ENCODE data around the gene PTPN3. TPM values are rescaled to one million over a fixed set of nuclear protein-coding genes. Genes with fewer than 3 reads are reported as not detected.
"Not testable (repeated sequence)": the region's sequence is repeated elsewhere in the genome, so short reads cannot be mapped to it uniquely, and the experiment has no call there.

The PTPN3 gene, protein sequence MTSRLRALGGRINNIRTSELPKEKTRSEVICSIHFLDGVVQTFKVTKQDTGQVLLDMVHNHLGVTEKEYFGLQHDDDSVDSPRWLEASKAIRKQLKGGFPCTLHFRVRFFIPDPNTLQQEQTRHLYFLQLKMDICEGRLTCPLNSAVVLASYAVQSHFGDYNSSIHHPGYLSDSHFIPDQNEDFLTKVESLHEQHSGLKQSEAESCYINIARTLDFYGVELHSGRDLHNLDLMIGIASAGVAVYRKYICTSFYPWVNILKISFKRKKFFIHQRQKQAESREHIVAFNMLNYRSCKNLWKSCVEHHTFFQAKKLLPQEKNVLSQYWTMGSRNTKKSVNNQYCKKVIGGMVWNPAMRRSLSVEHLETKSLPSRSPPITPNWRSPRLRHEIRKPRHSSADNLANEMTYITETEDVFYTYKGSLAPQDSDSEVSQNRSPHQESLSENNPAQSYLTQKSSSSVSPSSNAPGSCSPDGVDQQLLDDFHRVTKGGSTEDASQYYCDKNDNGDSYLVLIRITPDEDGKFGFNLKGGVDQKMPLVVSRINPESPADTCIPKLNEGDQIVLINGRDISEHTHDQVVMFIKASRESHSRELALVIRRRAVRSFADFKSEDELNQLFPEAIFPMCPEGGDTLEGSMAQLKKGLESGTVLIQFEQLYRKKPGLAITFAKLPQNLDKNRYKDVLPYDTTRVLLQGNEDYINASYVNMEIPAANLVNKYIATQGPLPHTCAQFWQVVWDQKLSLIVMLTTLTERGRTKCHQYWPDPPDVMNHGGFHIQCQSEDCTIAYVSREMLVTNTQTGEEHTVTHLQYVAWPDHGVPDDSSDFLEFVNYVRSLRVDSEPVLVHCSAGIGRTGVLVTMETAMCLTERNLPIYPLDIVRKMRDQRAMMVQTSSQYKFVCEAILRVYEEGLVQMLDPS
- total RNA-seq (not detected), polyA plus RNA-seq (not detected), total RNA-seq (0 to 0.67 (median 0) reads per million in 6 experiments)

- Mint-ChIP-seq H3K9me3 (peaks cover 0 to 7% (median 0%) of the 10 kb centered on the region in 9 donors), H3K4me1 (peaks cover 0 to 9% (median 6%) of the 10 kb centered on the region in 4 donors), H3K4me3 (peak within 1 kb of the TSS in 3 of 10 donors; percentile 17 to 67 (median 53)), H3K27me3 (peaks cover 40 to 79% (median 51%) of the 10 kb centered on the region in 5 donors), H3K36me3 (peaks cover 0 to 6% (median 0%) of the 10 kb centered on the region in 3 donors), H3K27ac (peak within 1 kb of the TSS in 1 of 10 donors; percentile 60)
- DNase-seq (no peak), ATAC-seq (no peak)
- POLR2A ChIA-PET = no interaction called here
Observed at GRCh38 chr9:109498195-109499092, at the start of gene PTPN3. Gene PTPN3 (minus strand): TSS chr9:109498307. CDS start chr9:109463434, 34,873 bp downstream.

DNA sequence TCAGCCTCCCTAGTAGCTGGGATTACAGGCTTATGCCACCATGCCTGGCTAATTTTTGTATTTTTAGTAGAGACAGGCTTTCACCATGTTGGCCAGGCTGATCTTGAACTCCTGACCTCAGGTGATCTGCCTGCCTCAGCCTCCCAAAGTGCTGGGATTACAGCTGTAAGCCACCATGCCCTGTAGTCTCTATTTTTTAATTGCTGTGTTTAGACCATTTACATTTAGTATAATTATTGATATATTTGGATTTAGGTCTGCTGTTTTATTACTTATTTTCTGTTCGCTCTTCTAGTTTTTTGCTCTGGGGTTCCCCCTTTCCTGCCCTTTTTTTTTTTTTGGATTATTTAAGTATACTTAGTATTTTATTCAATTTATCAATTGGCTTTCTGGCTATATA lies 46.8 kb upstream of the PTPN3 start:
- POLR2A ChIA-PET, ATAC-seq, H3K4me3 Mint-ChIP-seq, H3K4me1 Mint-ChIP-seq, H3K27ac Mint-ChIP-seq, DNase-seq: not testable (repeated sequence)
- Mint-ChIP-seq H3K36me3 (peaks cover 0 to 15% (median 0%) of the 10 kb centered on the region in 3 donors), H3K9me3 (peaks cover 1 to 41% (median 26%) of the 10 kb centered on the region in 9 donors), H3K27me3 (peaks cover 0 to 20% (median 9%) of the 10 kb centered on the region in 5 donors)

DNA sequence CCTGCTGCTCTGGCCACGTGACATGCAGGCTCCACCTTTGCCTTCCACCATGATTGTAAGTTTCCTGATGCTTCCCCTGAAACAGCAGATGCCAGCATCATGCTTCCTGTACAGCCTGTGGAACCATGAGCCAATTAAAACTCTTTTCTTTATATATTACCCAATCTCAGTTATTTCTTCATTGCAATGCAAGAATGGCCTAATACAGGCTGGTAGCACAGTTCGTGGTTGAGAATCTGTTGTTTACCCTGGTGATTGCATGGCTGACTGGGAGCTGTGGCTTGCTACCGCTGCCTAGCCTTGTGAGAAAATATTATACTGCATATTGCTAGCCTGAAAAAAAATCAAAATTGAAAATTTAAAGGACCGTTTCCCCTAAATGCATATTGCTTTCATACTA lies 44.8 kb upstream of the PTPN3 start:
- POLR2A ChIA-PET = no interaction called here
- ATAC-seq = no peak

GRCh38 chr9:109538346-109538745 lies 40.2 kb upstream of the PTPN3 start:
- Mint-ChIP-seq H3K9me3 (peaks cover 0 to 19% (median 4%) of the 10 kb centered on the region in 9 donors), H3K4me3 (no peak overlapping the region), H3K36me3 (no peaks in the 10 kb centered on the region), H3K4me1 (no peaks in the 10 kb centered on the region), H3K27me3 (peaks cover 11 to 28% (median 20%) of the 10 kb centered on the region in 5 donors), H3K27ac (no peak overlapping the region)
- DNase-seq = no peak
- no peak for ATAC-seq
- POLR2A ChIA-PET = no interaction called here

More for the DNA sequence above, 44.8 kb upstream of the PTPN3 start:
- no peaks in the 10 kb centered on the region for H3K4me1 Mint-ChIP-seq
- no peak overlapping the region for H3K27ac Mint-ChIP-seq
- peaks cover 7 to 37% (median 24%) of the 10 kb centered on the region in 9 donors for H3K9me3 Mint-ChIP-seq
- H3K4me3 Mint-ChIP-seq = no peak overlapping the region
- no peak for DNase-seq
- peaks cover 0 to 15% (median 0%) of the 10 kb centered on the region in 3 donors for H3K36me3 Mint-ChIP-seq
- H3K27me3 Mint-ChIP-seq = peaks cover 0 to 20% (median 8%) of the 10 kb centered on the region in 5 donors

GRCh38 chr9:109537288-109537687 lies 39.2 kb upstream of the PTPN3 start:
- Mint-ChIP-seq H3K36me3 (no peaks in the 10 kb centered on the region), H3K27me3 (peaks cover 11 to 28% (median 15%) of the 10 kb centered on the region in 5 donors), H3K4me1 (no peaks in the 10 kb centered on the region), H3K27ac (no peak overlapping the region), H3K4me3 (no peak overlapping the region), H3K9me3 (peaks cover 0 to 18% (median 4%) of the 10 kb centered on the region in 9 donors)
- POLR2A ChIA-PET = no interaction called here
- ATAC-seq (no peak), DNase-seq (no peak)

DNA sequence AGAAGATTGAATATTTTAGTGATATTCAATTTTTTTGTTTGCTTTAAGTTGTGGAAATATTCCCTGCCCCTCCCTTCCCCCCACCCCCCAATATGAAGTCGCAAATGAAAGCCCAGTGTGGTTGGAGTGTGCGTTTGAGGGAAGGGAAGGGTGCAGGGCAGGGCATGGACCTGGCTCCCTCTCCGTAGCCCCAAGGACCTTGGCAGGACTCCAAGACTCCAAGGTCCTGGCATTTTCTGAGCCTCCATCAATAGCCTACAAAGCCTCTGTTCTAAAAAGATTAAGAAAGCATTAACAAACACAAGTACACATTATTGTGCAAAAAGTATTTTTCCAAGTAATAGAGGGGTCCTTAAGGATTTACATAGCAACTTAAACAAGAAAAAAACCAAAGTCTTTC lies 38.8 kb upstream of the PTPN3 start:
- Mint-ChIP-seq H3K4me1 (no peaks in the 10 kb centered on the region), H3K9me3 (peaks cover 0 to 16% (median under 1%) of the 10 kb centered on the region in 9 donors), H3K27me3 (peaks cover 11 to 28% (median 12%) of the 10 kb centered on the region in 5 donors), H3K4me3 (no peak overlapping the region), H3K36me3 (no peaks in the 10 kb centered on the region), H3K27ac (no peak overlapping the region)
- DNase-seq = no peak
- ATAC-seq = no peak
- POLR2A ChIA-PET = no interaction called here

DNA sequence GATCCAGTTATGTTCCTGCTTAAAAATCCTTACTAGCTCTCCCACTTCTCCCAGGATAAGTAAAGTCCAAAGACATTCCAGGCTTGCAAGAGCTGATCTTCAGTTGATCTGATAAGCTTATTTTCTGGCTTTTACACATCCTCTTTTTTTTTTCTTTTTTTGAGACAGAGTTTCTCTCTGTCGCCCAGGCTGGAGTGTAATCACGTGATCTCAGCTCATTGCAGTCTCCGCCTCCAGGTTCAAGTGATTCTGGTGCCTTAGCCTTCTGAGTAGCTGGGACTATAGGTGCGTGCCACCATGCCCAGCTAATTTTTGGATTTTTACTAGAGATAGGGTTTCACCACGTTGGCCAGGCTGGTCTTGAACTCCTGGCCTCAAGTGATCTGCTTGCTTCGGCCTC lies 37.3 kb upstream of the PTPN3 start:
- Mint-ChIP-seq H3K27ac (no peak overlapping the region), H3K4me3 (no peak overlapping the region), H3K4me1 (no peaks in the 10 kb centered on the region), H3K9me3 (peaks cover 0 to 19% (median 3%) of the 10 kb centered on the region in 9 donors), H3K27me3 (peaks cover 11 to 28% (median 12%) of the 10 kb centered on the region in 5 donors), H3K36me3 (no peaks in the 10 kb centered on the region)
- POLR2A ChIA-PET = no interaction called here
- no peak for ATAC-seq
- no peak for DNase-seq

DNA sequence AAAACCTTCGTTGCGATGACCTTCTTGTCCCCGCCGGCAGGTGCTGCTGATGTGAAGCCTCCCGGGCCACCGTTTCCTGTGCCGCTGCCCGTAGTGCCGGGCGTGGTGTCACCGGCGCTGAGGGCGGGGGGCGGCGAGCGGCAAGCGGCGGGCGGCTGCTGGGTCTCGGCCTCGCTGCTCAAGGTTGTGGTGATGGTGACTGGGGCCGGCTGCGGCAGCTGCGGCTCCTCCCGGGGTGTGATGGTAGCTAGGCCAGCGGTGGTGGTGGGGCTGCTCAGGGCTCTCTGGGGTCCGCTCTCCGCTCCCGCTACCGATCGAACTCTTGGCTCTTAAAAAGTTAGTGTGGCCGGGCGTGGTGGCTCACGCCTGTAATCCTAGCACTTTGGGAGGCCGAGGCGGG lies 36.0 kb upstream of the PTPN3 start:
- H3K4me1 Mint-ChIP-seq = no peaks in the 10 kb centered on the region

DNA sequence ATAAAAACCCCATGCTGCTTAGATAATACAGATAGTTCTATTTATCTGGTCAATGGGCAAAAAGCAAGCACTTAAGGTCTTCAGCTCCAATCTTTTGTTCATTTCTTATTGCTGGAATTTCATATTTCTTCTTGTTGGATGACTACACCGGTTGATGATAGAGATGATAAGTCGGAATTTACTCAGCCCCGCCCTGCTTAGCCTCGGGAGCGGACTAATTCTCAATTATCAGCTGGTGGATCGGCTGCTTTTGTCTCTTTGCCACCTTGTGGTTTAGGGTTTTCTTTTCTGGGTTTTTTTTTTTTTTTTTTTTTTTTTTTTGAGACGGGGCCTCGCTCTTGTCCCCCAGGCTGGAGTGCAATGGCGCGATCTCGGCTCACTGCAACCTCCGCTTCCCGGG lies 34.5 kb upstream of the PTPN3 start:
- DNase-seq, H3K36me3 Mint-ChIP-seq, ATAC-seq, POLR2A ChIA-PET, H3K27ac Mint-ChIP-seq, H3K4me3 Mint-ChIP-seq, H3K4me1 Mint-ChIP-seq: not testable (repeated sequence)
- Mint-ChIP-seq H3K27me3 (peaks cover 6 to 17% (median 11%) of the 10 kb centered on the region in 5 donors), H3K9me3 (peaks cover 0 to 16% (median 4%) of the 10 kb centered on the region in 9 donors)

More for the DNA sequence above, 36.0 kb upstream of the PTPN3 start:
- no peak overlapping the region for H3K27ac Mint-ChIP-seq
- H3K36me3 Mint-ChIP-seq = no peaks in the 10 kb centered on the region
- peaks cover 6 to 23% (median 11%) of the 10 kb centered on the region in 5 donors for H3K27me3 Mint-ChIP-seq
- H3K9me3 Mint-ChIP-seq = peaks cover 0 to 17% (median 3%) of the 10 kb centered on the region in 9 donors
- DNase-seq (no peak), ATAC-seq (no peak)
- POLR2A ChIA-PET = interaction anchor here (0.6 kb wide), 1 partner anchor 787 kb away, joined by 3 read pairs; no protein-coding TSS in a partner anchor
- no peak overlapping the region for H3K4me3 Mint-ChIP-seq

- Mint-ChIP-seq H3K27me3 (peaks cover 0 to 9% (median 5%) of the 10 kb centered on the region in 5 donors), H3K9me3 (peaks cover 0 to 3% (median 0%) of the 10 kb centered on the region in 9 donors), H3K36me3 (no peaks in the 10 kb centered on the region), H3K4me3 (no peak overlapping the region), H3K4me1 (peaks cover 0 to 2% (median 0%) of the 10 kb centered on the region in 4 donors), H3K27ac (no peak overlapping the region)
- no peak for ATAC-seq
- no peak for DNase-seq
- POLR2A ChIA-PET = no interaction called here
Observed at GRCh38 chr9:109522106-109522505, 24.0 kb upstream of the PTPN3 start.

DNA sequence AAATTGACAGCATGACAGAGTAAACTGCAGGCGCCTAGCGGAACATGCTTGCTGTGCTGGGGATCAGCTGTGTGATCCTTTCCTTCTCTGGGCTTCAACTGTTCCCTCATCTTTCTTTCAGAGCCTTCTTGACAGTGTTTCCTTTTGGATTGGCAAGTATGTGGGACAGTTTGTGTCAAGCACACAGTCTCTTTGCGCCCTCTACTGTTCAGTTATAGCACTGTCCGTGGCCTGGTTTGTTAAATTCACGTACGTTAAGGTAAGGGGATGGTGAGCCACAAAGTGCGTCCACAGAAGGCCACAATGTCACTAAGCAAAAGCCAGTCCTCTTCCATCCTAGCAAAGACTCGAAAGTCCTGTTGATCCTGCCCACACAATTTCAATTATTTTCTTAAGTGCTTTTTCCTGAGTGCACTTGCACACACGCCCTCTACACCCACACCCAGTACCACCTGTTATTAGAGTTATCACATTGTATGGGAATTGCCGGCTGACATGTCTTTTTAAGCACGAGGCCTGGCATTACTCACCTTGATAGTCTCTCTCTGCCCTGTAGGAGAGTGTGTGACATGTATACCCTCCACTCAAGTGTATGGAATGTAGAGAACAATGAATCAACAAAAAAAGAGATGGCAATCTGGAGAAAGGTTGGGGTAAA lies 22.5 kb upstream of the PTPN3 start:
- Mint-ChIP-seq H3K36me3 (no peaks in the 10 kb centered on the region), H3K4me1 (peaks cover 0 to 2% (median 0%) of the 10 kb centered on the region in 4 donors), H3K27ac (peak overlapping the region in 1 of 10 donors; percentile 29), H3K9me3 (peaks cover 0 to 10% (median 0%) of the 10 kb centered on the region in 9 donors), H3K27me3 (peaks cover 3 to 16% (median 12%) of the 10 kb centered on the region in 5 donors), H3K4me3 (no peak overlapping the region)
- POLR2A ChIA-PET = no interaction called here
- ATAC-seq = no peak
- DNase-seq = no peak
